K562 (cell line): ENCODE data around the gene ZEB2. TPM values are rescaled to one million over a fixed set of nuclear protein-coding genes. Genes with fewer than 3 reads are reported as not detected.

Experiments used
- AFF4 ChIP-seq: sonication (generic); formaldehyde crosslinking; IDR thresholded peaks from 2 replicates; pipeline ENCODE4 v1.8.0; 2023; ENCODE audit warnings: mild to moderate bottlenecking, missing genetic modification reagents
- ARNT ChIP-seq, 2 experiments: fragments of 450-650 bp; IDR thresholded peaks; 2 replicates each; pipeline ENCODE4 v1.6.1; 2016; ENCODE audit warnings: mild to moderate bottlenecking in 1 of 2
- ATF1 ChIP-seq, 2 experiments: fragments of 450-650 bp in 1 of 2; IDR thresholded peaks; 2 replicates each; pipeline ENCODE4 v1.6.1; 2016; ENCODE audit warnings: missing compliant biosample characterization in 1 of 2, missing genetic modification characterization in 1 of 2
- CC2D1A ChIP-seq: fragments of 450-650 bp; IDR thresholded peaks from 2 replicates; pipeline ENCODE4 v1.6.1; 2017; ENCODE audit warnings: mild to moderate bottlenecking
- DPF2 ChIP-seq: fragments of 450-650 bp; IDR thresholded peaks from 2 replicates; pipeline ENCODE4 v1.6.1; 2016
- E4F1 ChIP-seq: fragments of 250-450 bp; sonication (Bioruptor Pico); IDR thresholded peaks from 2 replicates; pipeline ENCODE4 v1.5.0; 2021; ENCODE audit warnings: mild to moderate bottlenecking, borderline replicate concordance
- ESRRB ChIP-seq: fragments of 250-450 bp; sonication (Bioruptor Pico); IDR thresholded peaks from 2 replicates; pipeline ENCODE4 v1.5.0; 2020; ENCODE audit warnings: mild to moderate bottlenecking, moderate library complexity, borderline replicate concordance
- KDM2B ChIP-seq: fragments of 250-450 bp; sonication (Bioruptor Pico); IDR thresholded peaks from 2 replicates; pipeline ENCODE4 v1.8.0; 2021; ENCODE audit warnings: mild to moderate bottlenecking, moderate library complexity
- KLF16 ChIP-seq: IDR thresholded peaks from 2 replicates; pipeline ENCODE4 v1.6.1; 2016; ENCODE audit warnings: antibody characterized with exemption
- LEF1 ChIP-seq: fragments of 450-650 bp; IDR thresholded peaks from 2 replicates; pipeline ENCODE4 v1.6.1; 2016; ENCODE audit warnings: mild to moderate bottlenecking
- MITF ChIP-seq: IDR thresholded peaks from 2 replicates; pipeline ENCODE4 v1.6.1; 2014; ENCODE audit warnings: antibody characterized with exemption
- PML ChIP-seq: IDR thresholded peaks from 2 replicates; pipeline ENCODE4 v1.6.1; 2012; ENCODE audit warnings: low read length, inconsistent platforms
- POU5F1 ChIP-seq: fragments of 150-350 bp; IDR thresholded peaks from 2 replicates; pipeline ENCODE4 v1.6.1; 2014; ENCODE audit warnings: borderline replicate concordance, low read length, low read depth, mild to moderate bottlenecking; ENCODE audit not compliant: partially characterized antibody
- SUPT5H ChIP-seq: fragments of 450-650 bp; IDR thresholded peaks from 2 replicates; pipeline ENCODE4 v1.6.1; 2016
- TAL1 ChIP-seq: fragments of 450-650 bp; IDR thresholded peaks from 2 replicates; pipeline ENCODE4 v1.6.1; 2016; ENCODE audit warnings: mild to moderate bottlenecking
- UBTF ChIP-seq, 2 experiments: IDR thresholded peaks; 2 replicates each; pipeline ENCODE4 v1.6.1; 2012; ENCODE audit warnings: improper control_type of control experiment in 2 of 2, low read depth in 2 of 2, low read length in 2 of 2, borderline replicate concordance in 1 of 2
- ZNF511 ChIP-seq: sonication (generic); formaldehyde crosslinking; IDR thresholded peaks from 2 replicates; pipeline ENCODE4 v1.8.0; 2022; ENCODE audit warnings: mild to moderate bottlenecking, missing genetic modification reagents
- ZNF780A ChIP-seq: fragments of 250-450 bp; sonication (Bioruptor Pico); IDR thresholded peaks from 2 replicates; pipeline ENCODE4 v1.5.0; 2021; ENCODE audit warnings: mild to moderate bottlenecking
- polyA plus RNA-seq, 8 experiments: library from polyadenylated mRNA; depleted of rRNA in 4 of 8; stranded (reverse) in 5 of 8; unstranded in 3 of 8; fragments of >200 nt; fragmentation: Nextera tagmentation in 2 of 8; fragmentation: Illumina TruSeq in 1 of 8; extraction: Ambion mirVana in 2 of 8; extraction: Trizol in 1 of 8; gene quantifications; 2 replicates each; pipeline versions ENCODE4 v1.2.1 to v1.2.3, GENCODE V29; 2011 to 2014; ENCODE audit warnings: inconsistent platforms in 1 of 8, missing spikeins in 1 of 8
- total RNA-seq, 7 experiments: library from RNA; depleted of rRNA in 6 of 7; stranded (reverse); fragments of >200 nt in 6 of 7; fragmentation: Illumina TruSeq in 2 of 7; extraction: Trizol in 2 of 7; gene quantifications; 2 replicates each; pipeline versions ENCODE4 v1.2.1 to v1.2.3, GENCODE V29; 2011 to 2021; ENCODE audit warnings: low replicate concordance in 1 of 7

ZEB2 gene
- total and polyA plus RNA-seq, 9 of the 15 experiments (the other 6 are each of a cell fraction or from before 2014, with no cell fraction given), result 15.1 to 113 (median 72.3) TPM

GRCh38 chr2:144519934-144520731 is at the start of gene ZEB2 (continued):
- TF ChIP-seq E4F1 (no peak), ZNF511 (peak; percentile 68; the same call in 1 of the 2 replicates), KLF16 (peak; percentile 65; the same call in 1 of the 2 replicates), ESRRB (CRISPR knock-in tag) (no peak), ATF1 (CRISPR knock-in tag; IDR thresholded peaks at IDR 0.05) (no peak), ATF1 (tag; IDR thresholded peaks at IDR 0.05) (peak; percentile 86), ARNT (IDR thresholded peaks at IDR 0.05) (peak; percentile 75 to 79), MITF (peak; percentile 62), TAL1 (0 out of 2 replicates have a peak, but pooled peaks have one; percentile 26), AFF4 (CRISPR knock-in tag) (peak; percentile 87), ZNF780A (no peak), SUPT5H (peak; percentile 98), UBTF (IDR thresholded peaks at IDR 0.05; ENCODE audit: borderline replicate concordance in 1 of 2, low read depth in 2 of 2, low read length in 2 of 2) (peak; percentile 91 to 92), LEF1 (peak; percentile 77; the same call in 1 of the 2 replicates), DPF2 (peak; percentile 47), CC2D1A (peak; percentile 86), KDM2B (CRISPR knock-in tag) (no peak), PML (peak; percentile 87), POU5F1 (no peak)
